Daoy (cell line): ENCODE data around the gene LAMA5. TPM values are rescaled to one million over a fixed set of nuclear protein-coding genes. Genes with fewer than 3 reads are reported as not detected.

ENCODE experiments used
- DNase-seq: peaks from one replicate; pipeline ENCODE4 v3.0.0-alpha.2; 2015; ENCODE audit warnings: low read depth
- total RNA-seq: library from RNA; depleted of rRNA; stranded (reverse); fragments of >200 nt; shearing (Covaris generic); gene quantifications from 2 replicates; pipeline ENCODE4 v1.2.3, GENCODE V29; 2014

Gene LAMA5
- total RNA-seq, 1 experiment from 2014 or later: 3.1 TPM

GRCh38 chr20:62287759-62288534, 79.2 kb downstream of the LAMA5 start:
- no peak for DNase-seq

- no peak for DNase-seq
Observed at GRCh38 chr20:62287129-62287528, 80.0 kb downstream of the LAMA5 start.

- DNase-seq: no peak
Observed at GRCh38 chr20:62286493-62287064, 80.5 kb downstream of the LAMA5 start.

- DNase-seq: no peak
Observed at GRCh38 chr20:62285722-62286121, 81.4 kb downstream of the LAMA5 start.

- DNase-seq: no peak
Observed at GRCh38 chr20:62285151-62285550, 82.0 kb downstream of the LAMA5 start.

GRCh38 chr20:62284448-62284847, 82.7 kb downstream of the LAMA5 start:
- no peak for DNase-seq

- no peak for DNase-seq
Observed at GRCh38 chr20:62282877-62283503, 84.1 kb downstream of the LAMA5 start.

GRCh38 chr20:62282103-62282502, 85.0 kb downstream of the LAMA5 start:
- DNase-seq: no peak

GRCh38 chr20:62281161-62281933, 85.8 kb downstream of the LAMA5 start:
- no peak for DNase-seq

GRCh38 chr20:62280303-62280702, 86.8 kb downstream of the LAMA5 start:
- DNase-seq: no peak

GRCh38 chr20:62277253-62277652, 89.9 kb downstream of the LAMA5 start:
- no peak for DNase-seq

- no peak for DNase-seq
Observed at GRCh38 chr20:62276439-62276838, 90.7 kb downstream of the LAMA5 start.

- DNase-seq: no peak
Observed at GRCh38 chr20:62275219-62275618, 91.9 kb downstream of the LAMA5 start.

GRCh38 chr20:62274332-62274950, 92.7 kb downstream of the LAMA5 start:
- DNase-seq: no peak

- DNase-seq: no peak
Observed at GRCh38 chr20:62273416-62273815, 93.7 kb downstream of the LAMA5 start.

- no peak for DNase-seq
Observed at GRCh38 chr20:62272200-62272599, 94.9 kb downstream of the LAMA5 start.

- DNase-seq: no peak
Observed at GRCh38 chr20:62269871-62270270, 97.2 kb downstream of the LAMA5 start.

- DNase-seq: no peak
Observed at GRCh38 chr20:62269378-62269777, 97.7 kb downstream of the LAMA5 start.

GRCh38 chr20:62268228-62268900, 98.7 kb downstream of the LAMA5 start:
- DNase-seq: no peak

GRCh38 chr20:62267543-62267942, 99.6 kb downstream of the LAMA5 start:
- no peak for DNase-seq

- no peak for DNase-seq
Observed at GRCh38 chr20:62266851-62267250, 100.3 kb downstream of the LAMA5 start.
